GM12878 (cell line): ENCODE data around the gene GPR146. TPM values are rescaled to one million over a fixed set of nuclear protein-coding genes. Genes with fewer than 3 reads are reported as not detected.
A peak's percentile ranks its signal among the peaks of the same experiment; 100 is the strongest.

Experiments used
- ATAC-seq: fragments of 200-7000 bp; cut with Tn5 transposase; 3 replicates; pipeline ENCODE4 v1.9.1; 2020; ENCODE audit warnings: mild to moderate bottlenecking, moderate library complexity
- BruUV-seq: library from RNA; stranded (reverse); fragments of 400-500 nt; replicated peaks from 2 replicates; lab custom pipeline; 2021; lab: Mats Ljungman, UMichigan
- CTCF ChIA-PET: fragments of 300-600 bp; sonication (Branson Sonifier 250); formaldehyde crosslinking; extraction: SDS; loops from one replicate; lab custom pipeline; 2021; ENCODE audit warnings: inconsistent platforms; lab: Yijun Ruan, JAX
- POLR2A ChIA-PET: fragments of 350-600 bp; formaldehyde crosslinking; extraction: SDS; loops from one replicate; lab custom pipeline; 2021; ENCODE audit warnings: inconsistent platforms; lab: Charles Lee
- RAD21 ChIA-PET: fragments of 300-600 bp; sonication (Branson Sonifier 250); formaldehyde crosslinking; loops from one replicate; lab custom pipeline; 2023; ENCODE audit warnings: antibody characterized with exemption; ENCODE audit not compliant: unreplicated experiment; lab: Charles Lee
- SMC1A ChIA-PET: fragments of 300-600 bp; sonication (Branson Sonifier 250); formaldehyde crosslinking; loops from one replicate; lab custom pipeline; 2023; ENCODE audit not compliant: unreplicated experiment, uncharacterized antibody; lab: Charles Lee
- DNase-seq: peaks from one replicate; pipeline ENCODE4 v3.0.0-alpha.2; 2011; ENCODE audit warnings: low read depth, low spot score
- FAIRE-seq: peaks from 3 replicates; lab custom pipeline; 2011; peaks lifted over from hg19 to GRCh38; lab: Jason Lieb, UNC
- H2AFZ ChIP-seq: 2 replicates; pipeline ENCODE4 v1.6.0; 2011; ENCODE audit warnings: low read depth, low read length, control low read depth; ENCODE audit not compliant: control insufficient read depth
- H3K27ac ChIP-seq: 2 replicates; pipeline ENCODE4 v1.5.1; 2011; ENCODE audit warnings: control low read depth; ENCODE audit not compliant: control insufficient read depth, insufficient read depth
- H3K27me3 ChIP-seq, 2 experiments: replicated peaks in 1 of 2; 2 replicates each; pipeline versions ENCODE4 v1.6.0 to v1.6.1; 2011; ENCODE audit warnings: low read length in 1 of 2; ENCODE audit not compliant: control insufficient read depth in 2 of 2, insufficient read depth in 2 of 2
- H3K36me3 ChIP-seq, 2 experiments: 2 replicates each; pipeline ENCODE4 v1.5.1; 2011; ENCODE audit warnings: low read length in 1 of 2; ENCODE audit not compliant: control insufficient read depth in 2 of 2, insufficient read depth in 2 of 2
- H3K4me1 ChIP-seq: 2 replicates; pipeline ENCODE4 v1.6.1; 2011; ENCODE audit warnings: mild to moderate bottlenecking, low read length, moderate library complexity, mixed read lengths; ENCODE audit not compliant: control insufficient read depth, insufficient read depth
- H3K4me2 ChIP-seq: 2 replicates; pipeline ENCODE4 v1.6.0; 2011; ENCODE audit warnings: control low read depth; ENCODE audit not compliant: control insufficient read depth, insufficient read depth
- H3K4me3 ChIP-seq: fragments of 200-600 bp; sonication (generic); 2 replicates; pipeline ENCODE4 v1.5.1; 2016
- H3K79me2 ChIP-seq: 2 replicates; pipeline ENCODE4 v1.6.0; 2011; ENCODE audit warnings: low read length; ENCODE audit not compliant: control insufficient read depth, insufficient read depth
- H3K9ac ChIP-seq: 2 replicates; pipeline ENCODE4 v1.8.0; 2011; ENCODE audit warnings: low read length, control low read depth, mixed read lengths; ENCODE audit not compliant: control insufficient read depth, insufficient read depth
- H3K9me3 ChIP-seq: replicated peaks from 3 replicates; pipeline ENCODE4 v1.5.1; 2011; ENCODE audit warnings: mild to moderate bottlenecking, low read length; ENCODE audit not compliant: control insufficient read depth, insufficient read depth
- H4K20me1 ChIP-seq: 2 replicates; pipeline ENCODE4 v1.6.0; 2011; ENCODE audit not compliant: control insufficient read depth, insufficient read depth
- EED ChIP-seq: sonication (generic); IDR thresholded peaks from 2 replicates; pipeline ENCODE4 v1.6.1; 2016; ENCODE audit warnings: antibody characterized with exemption, low read depth
- FOXK2 ChIP-seq: fragments of 450-650 bp; IDR thresholded peaks from 2 replicates; pipeline ENCODE4 v1.6.1; 2017; ENCODE audit warnings: mild to moderate bottlenecking, moderate library complexity
- IKZF1 ChIP-seq: fragments of 450-650 bp; conservative IDR thresholded peaks from 2 replicates; pipeline ENCODE4 v1.6.1; 2017; ENCODE audit warnings: antibody characterized with exemption, mild to moderate bottlenecking
- IKZF2 ChIP-seq, 2 experiments: fragments of 450-650 bp; IDR thresholded peaks; 2 replicates each; pipeline ENCODE4 v1.6.1; 2017; ENCODE audit warnings: mild to moderate bottlenecking in 2 of 2, moderate library complexity in 2 of 2
- JUND ChIP-seq: IDR thresholded peaks from 2 replicates; pipeline ENCODE4 v1.6.1; 2012; ENCODE audit warnings: low read depth, mild to moderate bottlenecking, low read length, improper control_type of control experiment, moderate library complexity
- MEF2B ChIP-seq: fragments of 450-650 bp; IDR thresholded peaks from 2 replicates; pipeline ENCODE4 v1.6.1; 2018; ENCODE audit warnings: mild to moderate bottlenecking, moderate library complexity; ENCODE audit not compliant: partially characterized antibody, poor library complexity, severe bottlenecking
- MLLT1 ChIP-seq: fragments of 450-650 bp; IDR thresholded peaks from 2 replicates; pipeline ENCODE4 v1.6.1; 2016; ENCODE audit warnings: mild to moderate bottlenecking
- MYB ChIP-seq: fragments of 150-350 bp; IDR thresholded peaks from 2 replicates; pipeline ENCODE4 v1.6.1; 2014; ENCODE audit warnings: mild to moderate bottlenecking, low read depth, low read length, borderline replicate concordance
- POLR2A ChIP-seq: IDR thresholded peaks from 2 replicates; pipeline ENCODE4 v1.6.1; 2011; ENCODE audit warnings: low read depth, mild to moderate bottlenecking, low read length
- POU2F2 ChIP-seq: IDR thresholded peaks from 3 replicates; pipeline ENCODE4 v1.6.1; 2011; ENCODE audit warnings: low read depth, mild to moderate bottlenecking, low read length, borderline replicate concordance
- RB1 ChIP-seq: fragments of 450-650 bp; formaldehyde crosslinking; IDR thresholded peaks from 2 replicates; pipeline ENCODE4 v1.6.1; 2017; ENCODE audit warnings: mild to moderate bottlenecking, borderline replicate concordance
- RUNX3 ChIP-seq: IDR thresholded peaks from 2 replicates; pipeline ENCODE4 v1.6.1; 2012; ENCODE audit warnings: low read length, inconsistent platforms
- SPI1 ChIP-seq: IDR thresholded peaks from 2 replicates; pipeline ENCODE4 v1.6.1; 2011; ENCODE audit warnings: low read depth, mild to moderate bottlenecking, low read length, moderate library complexity, borderline replicate concordance; ENCODE audit not compliant: insufficient read depth
- TCF3 ChIP-seq: IDR thresholded peaks from 2 replicates; pipeline ENCODE4 v1.6.1; 2012; ENCODE audit warnings: low read depth, mild to moderate bottlenecking, low read length, borderline replicate concordance; ENCODE audit not compliant: insufficient read depth
- ZZZ3 ChIP-seq: IDR thresholded peaks from 2 replicates; pipeline ENCODE4 v1.6.1; 2011; ENCODE audit warnings: low read depth; ENCODE audit not compliant: control insufficient read depth, insufficient read length
- WGBS: methylation state at CpG from one replicate; pipeline ENCODE4 v1.1.6; 2016; ENCODE audit warnings: low lambda C conversion rate; ENCODE audit not compliant: insufficient replicate concordance, insufficient coverage; ENCODE audit errors: missing lambda C conversion rate; 5-methylcytosine and 5-hydroxymethylcytosine counted together
- in situ Hi-C: fragments of 300-500 bp; cut with MboI; formaldehyde crosslinking; loops from 9 replicates; pipeline ENCODE4 v1.14.3; 2018; ENCODE audit warnings: mixed read lengths
- intact Hi-C: fragments of 100-400 bp; cut with micrococcal nuclease; formaldehyde crosslinking; loops from one replicate; pipeline ENCODE4 v1.14.2; 2022; ENCODE audit not compliant: unreplicated experiment
- polyA plus RNA-seq, 11 experiments: library from polyadenylated mRNA; depleted of rRNA in 4 of 11; unstranded in 6 of 11; stranded (reverse) in 5 of 11; fragments of >200 nt; fragmentation: Nextera tagmentation in 4 of 11; fragmentation: Illumina TruSeq in 1 of 11; extraction: Ambion mirVana in 4 of 11; extraction: Trizol in 1 of 11; gene quantifications; 1 replicate in 1 of 11; 2 replicates in 10 of 11; pipeline versions ENCODE4 v1.2.1 to v1.2.3, GENCODE V29; 2011 to 2016; ENCODE audit warnings: inconsistent platforms in 2 of 11, missing spikeins in 2 of 11, low read depth in 1 of 11
- total RNA-seq, 4 experiments: library from RNA; depleted of rRNA in 3 of 4; stranded (reverse); fragments of >200 nt in 3 of 4; fragmentation: Illumina TruSeq in 1 of 4; extraction: Trizol in 1 of 4; gene quantifications; 2 replicates each; pipeline versions ENCODE4 v1.2.1 to v1.2.3, GENCODE V29; 2013 to 2021
- TF ChIP-seq, protein P1 (sequence below): fragments of 450-650 bp; IDR thresholded peaks from 2 replicates; pipeline ENCODE4 v1.6.1; 2017; ENCODE audit warnings: mild to moderate bottlenecking, moderate library complexity

GPR146 gene
- total and polyA plus RNA-seq, 10 of the 15 experiments (the other 5 are each of a cell fraction or from before 2014, with no cell fraction given), result 0.19 to 12.0 (median 0.54) TPM; not detected in 2

- TF ChIP-seq, protein P1, sequence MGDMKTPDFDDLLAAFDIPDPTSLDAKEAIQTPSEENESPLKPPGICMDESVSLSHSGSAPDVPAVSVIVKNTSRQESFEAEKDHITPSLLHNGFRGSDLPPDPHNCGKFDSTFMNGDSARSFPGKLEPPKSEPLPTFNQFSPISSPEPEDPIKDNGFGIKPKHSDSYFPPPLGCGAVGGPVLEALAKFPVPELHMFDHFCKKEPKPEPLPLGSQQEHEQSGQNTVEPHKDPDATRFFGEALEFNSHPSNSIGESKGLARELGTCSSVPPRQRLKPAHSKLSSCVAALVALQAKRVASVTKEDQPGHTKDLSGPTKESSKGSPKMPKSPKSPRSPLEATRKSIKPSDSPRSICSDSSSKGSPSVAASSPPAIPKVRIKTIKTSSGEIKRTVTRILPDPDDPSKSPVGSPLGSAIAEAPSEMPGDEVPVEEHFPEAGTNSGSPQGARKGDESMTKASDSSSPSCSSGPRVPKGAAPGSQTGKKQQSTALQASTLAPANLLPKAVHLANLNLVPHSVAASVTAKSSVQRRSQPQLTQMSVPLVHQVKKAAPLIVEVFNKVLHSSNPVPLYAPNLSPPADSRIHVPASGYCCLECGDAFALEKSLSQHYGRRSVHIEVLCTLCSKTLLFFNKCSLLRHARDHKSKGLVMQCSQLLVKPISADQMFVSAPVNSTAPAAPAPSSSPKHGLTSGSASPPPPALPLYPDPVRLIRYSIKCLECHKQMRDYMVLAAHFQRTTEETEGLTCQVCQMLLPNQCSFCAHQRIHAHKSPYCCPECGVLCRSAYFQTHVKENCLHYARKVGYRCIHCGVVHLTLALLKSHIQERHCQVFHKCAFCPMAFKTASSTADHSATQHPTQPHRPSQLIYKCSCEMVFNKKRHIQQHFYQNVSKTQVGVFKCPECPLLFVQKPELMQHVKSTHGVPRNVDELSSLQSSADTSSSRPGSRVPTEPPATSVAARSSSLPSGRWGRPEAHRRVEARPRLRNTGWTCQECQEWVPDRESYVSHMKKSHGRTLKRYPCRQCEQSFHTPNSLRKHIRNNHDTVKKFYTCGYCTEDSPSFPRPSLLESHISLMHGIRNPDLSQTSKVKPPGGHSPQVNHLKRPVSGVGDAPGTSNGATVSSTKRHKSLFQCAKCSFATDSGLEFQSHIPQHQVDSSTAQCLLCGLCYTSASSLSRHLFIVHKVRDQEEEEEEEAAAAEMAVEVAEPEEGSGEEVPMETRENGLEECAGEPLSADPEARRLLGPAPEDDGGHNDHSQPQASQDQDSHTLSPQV, result no peak
- TF ChIP-seq ZZZ3 (no peak), MEF2B (no peak), MYB (no peak), RB1 (no peak), JUND (no peak)
Observed at GRCh38 chr7:1022356-1022755, 22.0 kb upstream of the GPR146 start (continued).

DNA sequence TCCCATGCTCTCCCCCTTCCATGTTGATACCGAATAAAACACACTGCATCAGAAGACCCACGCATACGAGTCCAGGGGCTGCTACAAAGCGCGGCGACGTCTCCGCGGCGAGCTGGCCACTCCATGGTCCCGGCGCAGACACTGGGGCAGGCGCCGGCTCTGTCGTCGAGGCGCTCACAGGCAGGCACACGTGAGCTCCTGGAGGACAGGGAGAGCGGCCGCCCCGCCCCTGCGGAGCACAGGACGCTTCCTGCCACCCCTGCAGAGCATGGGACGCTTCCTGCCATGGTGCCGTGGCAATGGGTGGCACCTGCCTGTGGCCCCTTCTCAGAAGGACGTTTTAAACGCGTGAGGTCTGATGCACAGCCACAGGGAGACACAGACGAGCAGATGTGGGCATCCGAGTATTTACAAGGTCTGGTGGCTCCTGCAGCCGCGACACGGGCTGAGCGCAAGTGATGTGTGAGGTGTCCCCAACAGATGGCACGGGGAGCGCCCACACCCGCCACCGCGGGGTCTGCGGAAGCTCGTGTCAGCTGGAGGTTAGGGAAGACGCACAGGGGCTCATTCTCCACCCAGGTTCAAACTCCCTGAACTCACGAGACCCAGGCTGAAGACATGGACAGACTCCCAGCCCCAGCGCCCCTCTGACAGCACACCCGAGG lies 21.4 kb upstream of the GPR146 start:
- Histone ChIP-seq H3K79me2 (peaks cover 76% of the 10 kb centered on the region), H4K20me1 (no peaks in the 10 kb centered on the region), H3K9me3 (peaks cover 11% of the 10 kb centered on the region; the same call in 2 of the 3 replicates), H3K9ac (peak overlapping the region; percentile 79), H3K4me2 (peak overlapping the region; percentile 96), H3K36me3 (peaks cover 7 to 13% of the 10 kb centered on the region in 2 experiments; a peak in 3 of 4 replicates), H3K4me1 (peaks cover 35% of the 10 kb centered on the region), H2AFZ (no peak overlapping the region), H3K4me3 (peak overlapping the region; percentile 58), H3K27me3 (no peaks in the 10 kb centered on the region), H3K27ac (peak overlapping the region; percentile 95)
- CTCF ChIA-PET, result interaction anchor here (0.7 to 6.7 kb wide), 6 partner anchors 22 to 92 kb away, joined by 3 to 85 read pairs (median 17); partner anchors contain the start of gene GPR146
- no peak for FAIRE-seq
- no TSS peak for BruUV-seq
- peak; percentile 2; the same call in 2 of the 3 replicates for ATAC-seq
- SMC1A ChIA-PET, result interaction anchor here (0.9 to 9.0 kb wide), 3 partner anchors 28 to 50 kb away, joined by 3 to 71 read pairs (median 31); no protein-coding TSS in a partner anchor
- in situ Hi-C loops, result no loop called here
- intact Hi-C loops, result no loop called here
- WGBS, result 41% methylated on average over 45 of the region's 45 CpGs
- DNase-seq, result no peak
- RAD21 ChIA-PET, result interaction anchor here (0.7 to 6.6 kb wide), 4 partner anchors 29 to 63 kb away, joined by 3 to 59 read pairs (median 25); no protein-coding TSS in a partner anchor
- POLR2A ChIA-PET, result interaction anchor here (0.6 to 5.3 kb wide), 4 partner anchors 14 to 63 kb away, joined by 3 to 40 read pairs (median 6); partner anchors contain the start of gene GPR146
- peak; percentile 56; the same call in 1 of the 2 replicates for TF ChIP-seq IKZF1
- peak; percentile 26; the same call in 1 of the 2 replicates for TF ChIP-seq RUNX3
- peak; percentile 51; the same call in 1 of the 2 replicates for TF ChIP-seq POLR2A
- 0 out of 2 replicates have a peak, but pooled peaks have one; percentile 25 for TF ChIP-seq EED
- 0 out of 4 replicates have a peak, but pooled peaks of 1 of the 2 experiments have one; percentile 16 for TF ChIP-seq IKZF2 (IDR thresholded peaks at IDR 0.05)
- no peak for TF ChIP-seq FOXK2
- TF ChIP-seq SPI1, result 0 out of 2 replicates have a peak, but pooled peaks have one; percentile 1
- TF ChIP-seq POU2F2, result 0 out of 3 replicates have a peak, but pooled peaks have one; percentile 40
- TF ChIP-seq TCF3, result peak; percentile 71
- peak; percentile 12; the same call in 1 of the 2 replicates for TF ChIP-seq MLLT1
